Caco-2 (cell line): Measurements from ENCODE around the gene KIF16B. TPM values are rescaled to one million over a fixed set of nuclear protein-coding genes. Genes with fewer than 3 reads are reported as not detected.

ENCODE experiments used
- BruUV-seq: library from RNA; stranded (reverse); fragments of 400-500 nt; replicated peaks from 2 replicates; lab custom pipeline; 2021; lab: Mats Ljungman, UMichigan
- CTCF ChIA-PET: fragments of 300-600 bp; sonication (Branson Sonifier 250); formaldehyde crosslinking; loops from one replicate; lab custom pipeline; 2022; ENCODE audit warnings: antibody characterized with exemption; lab: Charles Lee
- POLR2A ChIA-PET: fragments of 300-600 bp; sonication (Branson Sonifier 250); formaldehyde crosslinking; loops from one replicate; lab custom pipeline; 2022; ENCODE audit warnings: antibody characterized with exemption; lab: Charles Lee
- DNase-seq, 2 experiments: peaks; one replicate each; pipeline versions ENCODE4 v3.0.0 to v3.0.0-alpha.2; 2020 to 2022
- H3K27me3 ChIP-seq: replicated peaks from 2 replicates; pipeline ENCODE4 v1.6.0; 2011; ENCODE audit warnings: low read length; ENCODE audit not compliant: control insufficient read depth, insufficient read depth
- H3K36me3 ChIP-seq: 2 replicates; pipeline ENCODE4 v1.5.1; 2011; ENCODE audit warnings: low read length; ENCODE audit not compliant: control insufficient read depth, insufficient read depth
- H3K4me1 ChIP-seq: fragments of 250-450 bp; sonication (Bioruptor Pico); 2 replicates; pipeline ENCODE4 v1.5.1; 2020; ENCODE audit warnings: mild to moderate bottlenecking
- H3K4me3 ChIP-seq: 2 replicates; pipeline ENCODE4 v1.5.1; 2011; ENCODE audit warnings: low read depth, mild to moderate bottlenecking, control low read depth, low read length
- H3K9me3 ChIP-seq: fragments of 250-450 bp; sonication (Bioruptor Pico); 2 replicates; pipeline ENCODE4 v1.5.1; 2020; ENCODE audit warnings: mild to moderate bottlenecking, moderate library complexity
- H3K27ac Mint-ChIP-seq: one replicate; pipeline ENCODE4 v1.8.0; 2022; ENCODE audit warnings: mixed read lengths; ENCODE audit not compliant: unreplicated experiment
- H3K27me3 Mint-ChIP-seq: one replicate; pipeline ENCODE4 v1.8.0; 2022; ENCODE audit warnings: mixed read lengths; ENCODE audit not compliant: insufficient read depth, unreplicated experiment
- H3K36me3 Mint-ChIP-seq: one replicate; pipeline ENCODE4 v1.8.0; 2022; ENCODE audit warnings: mild to moderate bottlenecking, mixed read lengths; ENCODE audit not compliant: insufficient read depth, unreplicated experiment
- H3K4me1 Mint-ChIP-seq: one replicate; pipeline ENCODE4 v1.8.0; 2022; ENCODE audit warnings: low read depth, mixed read lengths; ENCODE audit not compliant: unreplicated experiment
- H3K4me3 Mint-ChIP-seq: one replicate; pipeline ENCODE4 v1.8.0; 2022; ENCODE audit warnings: mild to moderate bottlenecking, moderate library complexity, mixed read lengths; ENCODE audit not compliant: unreplicated experiment
- H3K9me3 Mint-ChIP-seq: one replicate; pipeline ENCODE4 v1.8.0; 2022; ENCODE audit warnings: mixed read lengths; ENCODE audit not compliant: unreplicated experiment
- CTCF ChIP-seq, 2 experiments: fragments of 200-600 bp in 1 of 2; IDR thresholded peaks; 1 replicate in 1 of 2; 2 replicates in 1 of 2; pipeline versions ENCODE4 v1.5.1 to v1.8.0; 2011 to 2022; ENCODE audit warnings: antibody characterized with exemption in 1 of 2, control low read depth in 1 of 2, inconsistent platforms in 1 of 2, low read depth in 1 of 2, low read length in 1 of 2, mild to moderate bottlenecking in 1 of 2, moderate library complexity in 1 of 2; ENCODE audit not compliant: insufficient read depth in 1 of 2, severe bottlenecking in 1 of 2, unreplicated experiment in 1 of 2
- intact Hi-C: fragments of 100-400 bp; cut with micrococcal nuclease; formaldehyde crosslinking; loops from one replicate; pipeline ENCODE4 v1.10.0; 2022; ENCODE audit not compliant: unreplicated experiment
- total RNA-seq: library from RNA; stranded (reverse); gene quantifications from 2 replicates; pipeline ENCODE4 v1.2.3, GENCODE V29; 2022

Gene KIF16B
- total RNA-seq, 1 experiment from 2014 or later = 11.3 TPM

- DNase-seq = no peak
- Histone ChIP-seq H3K36me3 (no peaks in the 10 kb centered on the region), H3K4me3 (no peak overlapping the region), H3K4me1 (no peaks in the 10 kb centered on the region), H3K27me3 (no peaks in the 10 kb centered on the region), H3K9me3 (no peaks in the 10 kb centered on the region)
- peaks cover 6% of the 10 kb centered on the region for H3K36me3 Mint-ChIP-seq
- H3K27ac Mint-ChIP-seq = no peak overlapping the region
- H3K9me3 Mint-ChIP-seq = no peaks in the 10 kb centered on the region
- BruUV-seq = no TSS peak
- POLR2A ChIA-PET = no interaction called here
- no peaks in the 10 kb centered on the region for H3K4me1 Mint-ChIP-seq
- CTCF ChIA-PET = no interaction called here
- no peaks in the 10 kb centered on the region for H3K27me3 Mint-ChIP-seq
- H3K4me3 Mint-ChIP-seq = no peak overlapping the region
- TF ChIP-seq CTCF (IDR thresholded peaks at IDR 0.05; ENCODE audit: insufficient read depth in 1 of 2, low read depth in 1 of 2, low read length in 1 of 2, severe bottlenecking in 1 of 2, unreplicated experiment in 1 of 2) = no peak
- intact Hi-C loops = no loop called here
Observed at GRCh38 chr20:16314320-16314719, 258.9 kb downstream of the KIF16B start.

GRCh38 chr20:16313917-16314316 is 259.3 kb downstream of the KIF16B start:
- Histone ChIP-seq H3K27me3 (no peaks in the 10 kb centered on the region), H3K4me1 (no peaks in the 10 kb centered on the region), H3K4me3 (no peak overlapping the region), H3K36me3 (no peaks in the 10 kb centered on the region), H3K9me3 (no peaks in the 10 kb centered on the region)
- DNase-seq = no peak
- POLR2A ChIA-PET = no interaction called here
- TF ChIP-seq CTCF (IDR thresholded peaks at IDR 0.05; ENCODE audit: insufficient read depth in 1 of 2, low read depth in 1 of 2, low read length in 1 of 2, severe bottlenecking in 1 of 2, unreplicated experiment in 1 of 2) = no peak
- CTCF ChIA-PET = no interaction called here
- Mint-ChIP-seq H3K36me3 (peaks cover 6% of the 10 kb centered on the region), H3K4me3 (no peak overlapping the region), H3K27me3 (no peaks in the 10 kb centered on the region), H3K27ac (no peak overlapping the region), H3K9me3 (no peaks in the 10 kb centered on the region), H3K4me1 (no peaks in the 10 kb centered on the region)
- no TSS peak for BruUV-seq
- intact Hi-C loops = no loop called here

GRCh38 chr20:16312998-16313397 is 260.2 kb downstream of the KIF16B start:
- peaks cover 6% of the 10 kb centered on the region for H3K36me3 Mint-ChIP-seq
- DNase-seq = no peak
- CTCF ChIA-PET = no interaction called here
- no peaks in the 10 kb centered on the region for H3K9me3 ChIP-seq
- H3K4me1 Mint-ChIP-seq = no peaks in the 10 kb centered on the region
- no peak for TF ChIP-seq CTCF (IDR thresholded peaks at IDR 0.05; ENCODE audit: insufficient read depth in 1 of 2, low read depth in 1 of 2, low read length in 1 of 2, severe bottlenecking in 1 of 2, unreplicated experiment in 1 of 2)
- POLR2A ChIA-PET = no interaction called here
- no peaks in the 10 kb centered on the region for H3K4me1 ChIP-seq
- H3K9me3 Mint-ChIP-seq = no peaks in the 10 kb centered on the region
- no peak overlapping the region for H3K4me3 Mint-ChIP-seq
- no peak overlapping the region for H3K27ac Mint-ChIP-seq
- H3K27me3 Mint-ChIP-seq = no peaks in the 10 kb centered on the region
- no peaks in the 10 kb centered on the region for H3K27me3 ChIP-seq
- H3K4me3 ChIP-seq = no peak overlapping the region
- intact Hi-C loops = no loop called here
- BruUV-seq = no TSS peak
- H3K36me3 ChIP-seq = no peaks in the 10 kb centered on the region
